ENCODE data around the gene SPAAR. TPM values are rescaled to one million over a fixed set of nuclear protein-coding genes. Genes with fewer than 3 reads are reported as not detected.

SPAAR gene
- total RNA-seq, 1 experiment from 2014 or later: not detected

DNA sequence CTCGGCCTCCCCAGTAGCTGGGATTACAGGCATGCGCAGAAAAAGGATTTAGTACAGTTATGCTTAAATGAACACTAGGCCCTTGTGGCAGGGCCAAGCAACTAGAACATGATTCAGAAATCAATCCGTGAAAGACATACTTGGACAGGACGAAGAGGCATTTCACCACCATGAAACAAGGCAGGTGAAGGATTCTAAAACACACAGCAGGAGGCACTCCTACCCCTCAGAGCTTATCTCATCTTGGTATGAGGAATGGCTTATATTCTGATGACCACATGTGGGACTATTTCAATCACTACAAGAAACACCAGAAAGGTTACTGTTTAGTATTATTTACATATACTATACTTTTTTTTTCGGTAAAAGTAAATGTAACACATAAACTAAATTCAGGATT lies 33.0 kb downstream of the SPAAR start:
- Histone ChIP-seq H3K36me3 (ENCODE audit: control insufficient read depth in 1 of 2, insufficient read depth in 2 of 2, low read length in 2 of 2) (no peaks in the 10 kb centered on the region), H3K4me3 (replicated peaks in 1 of 2; ENCODE audit: low read depth in 1 of 2, low read length in 2 of 2) (no peak overlapping the region), H3K4me2 (ENCODE audit: low read length) (no peak overlapping the region), H3K79me2 (ENCODE audit: insufficient read depth, low read length) (no peaks in the 10 kb centered on the region), H3K9me2 (ENCODE audit: insufficient read depth) (no peaks in the 10 kb centered on the region), H3K27ac (ENCODE audit: low read depth, low read length) (no peak overlapping the region), H3K9ac (ENCODE audit: low read length) (no peak overlapping the region), H3K27me3 (ENCODE audit: insufficient read depth, low read length) (no peaks in the 10 kb centered on the region), H3K4me1 (ENCODE audit: control insufficient read depth in 1 of 2, insufficient read depth in 2 of 2, low read length in 2 of 2) (peaks cover 0 to 13% of the 10 kb centered on the region in 2 experiments; a peak in 2 of 4 replicates), H3K9me3 (ENCODE audit: control insufficient read depth in 1 of 2, insufficient read depth in 1 of 2, low read depth in 1 of 2, low read length in 2 of 2) (no peaks in the 10 kb centered on the region), H4K20me1 (ENCODE audit: insufficient read depth) (no peaks in the 10 kb centered on the region), H2AFZ (ENCODE audit: low read depth, low read length, poor library complexity, severe bottlenecking) (no peak overlapping the region)
- TF ChIP-seq EZH2phosphoT487 (IDR thresholded peaks at IDR 0.05; ENCODE audit: borderline replicate concordance) (no peak), RAD21 (IDR thresholded peaks at IDR 0.05; ENCODE audit: low read depth) (no peak), TCF7L2 (IDR thresholded peaks at IDR 0.05; ENCODE audit: borderline replicate concordance, extremely low read depth, insufficient read depth, insufficient read length) (no peak), POLR2A (IDR thresholded peaks at IDR 0.05; ENCODE audit: borderline replicate concordance, extremely low read depth, insufficient read depth, insufficient read length) (no peak), CEBPB (IDR thresholded peaks at IDR 0.05; ENCODE audit: low read depth) (no peak)
- TF ChIP-seq, protein P1, sequence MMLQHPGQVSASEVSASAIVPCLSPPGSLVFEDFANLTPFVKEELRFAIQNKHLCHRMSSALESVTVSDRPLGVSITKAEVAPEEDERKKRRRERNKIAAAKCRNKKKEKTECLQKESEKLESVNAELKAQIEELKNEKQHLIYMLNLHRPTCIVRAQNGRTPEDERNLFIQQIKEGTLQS (IDR thresholded peaks at IDR 0.05): no peak
- TF ChIP-seq, protein P2, sequence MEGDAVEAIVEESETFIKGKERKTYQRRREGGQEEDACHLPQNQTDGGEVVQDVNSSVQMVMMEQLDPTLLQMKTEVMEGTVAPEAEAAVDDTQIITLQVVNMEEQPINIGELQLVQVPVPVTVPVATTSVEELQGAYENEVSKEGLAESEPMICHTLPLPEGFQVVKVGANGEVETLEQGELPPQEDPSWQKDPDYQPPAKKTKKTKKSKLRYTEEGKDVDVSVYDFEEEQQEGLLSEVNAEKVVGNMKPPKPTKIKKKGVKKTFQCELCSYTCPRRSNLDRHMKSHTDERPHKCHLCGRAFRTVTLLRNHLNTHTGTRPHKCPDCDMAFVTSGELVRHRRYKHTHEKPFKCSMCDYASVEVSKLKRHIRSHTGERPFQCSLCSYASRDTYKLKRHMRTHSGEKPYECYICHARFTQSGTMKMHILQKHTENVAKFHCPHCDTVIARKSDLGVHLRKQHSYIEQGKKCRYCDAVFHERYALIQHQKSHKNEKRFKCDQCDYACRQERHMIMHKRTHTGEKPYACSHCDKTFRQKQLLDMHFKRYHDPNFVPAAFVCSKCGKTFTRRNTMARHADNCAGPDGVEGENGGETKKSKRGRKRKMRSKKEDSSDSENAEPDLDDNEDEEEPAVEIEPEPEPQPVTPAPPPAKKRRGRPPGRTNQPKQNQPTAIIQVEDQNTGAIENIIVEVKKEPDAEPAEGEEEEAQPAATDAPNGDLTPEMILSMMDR (IDR thresholded peaks at IDR 0.05 in 2 of 3, conservative IDR thresholded peaks at IDR 0.05 in 1 of 3; ENCODE audit: borderline replicate concordance in 1 of 3, insufficient read depth in 1 of 3, low read depth in 2 of 3, low read length in 2 of 3): no peak
- BruUV-seq (replicated peaks): no TSS peak
- RAD21 ChIA-PET (ENCODE audit: low non-redundant PET in 1 of 2, low total read pairs in 2 of 2, uncharacterized antibody in 2 of 2, unreplicated experiment in 2 of 2): no interaction called here
- POLR2A ChIA-PET: no interaction called here
- CTCF ChIA-PET: no interaction called here
- ATAC-seq (no peak), DNase-seq (ENCODE audit: low read depth, low spot score) (no peak)
- intact Hi-C loops (cut with micrococcal nuclease): no loop called here

DNA sequence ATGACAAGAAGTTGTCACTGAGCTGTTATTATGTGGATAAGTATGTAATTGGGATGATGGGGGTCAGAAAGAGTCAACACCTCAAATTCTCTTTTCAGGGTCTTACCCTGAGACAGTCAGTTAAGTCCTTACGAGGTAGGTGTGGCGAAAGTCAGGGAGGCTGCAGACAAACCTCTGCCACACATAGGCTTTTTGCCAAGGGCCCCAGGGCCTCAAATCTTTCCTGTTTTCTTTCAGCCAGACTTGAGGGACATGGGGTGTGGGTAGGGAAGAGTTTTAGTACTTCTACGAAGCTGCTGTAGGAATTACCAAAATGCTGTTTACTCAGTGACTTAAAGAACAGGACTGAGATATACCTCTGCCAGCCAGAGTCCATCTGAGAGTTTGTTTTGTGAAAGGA lies 34.9 kb downstream of the SPAAR start:
- ATAC-seq (no peak), DNase-seq (ENCODE audit: low read depth, low spot score) (no peak)
- H3K27me3 ChIP-seq (ENCODE audit: insufficient read depth, low read length): no peaks in the 10 kb centered on the region
- no peaks in the 10 kb centered on the region for H3K36me3 ChIP-seq (ENCODE audit: control insufficient read depth in 1 of 2, insufficient read depth in 2 of 2, low read length in 2 of 2)
- no peaks in the 10 kb centered on the region for H4K20me1 ChIP-seq (ENCODE audit: insufficient read depth)
- RAD21 ChIA-PET (ENCODE audit: low non-redundant PET in 1 of 2, low total read pairs in 2 of 2, uncharacterized antibody in 2 of 2, unreplicated experiment in 2 of 2): no interaction called here
- no peak overlapping the region for H3K9ac ChIP-seq (ENCODE audit: low read length)
- no peaks in the 10 kb centered on the region for H3K9me3 ChIP-seq (ENCODE audit: control insufficient read depth in 1 of 2, insufficient read depth in 1 of 2, low read depth in 1 of 2, low read length in 2 of 2)
- H3K4me1 ChIP-seq (ENCODE audit: control insufficient read depth in 1 of 2, insufficient read depth in 2 of 2, low read length in 2 of 2): peaks cover 5 to 21% of the 10 kb centered on the region in 2 experiments; a peak in 3 of 4 replicates
- no peak overlapping the region for H3K4me3 ChIP-seq (replicated peaks in 1 of 2; ENCODE audit: low read depth in 1 of 2, low read length in 2 of 2)
- H3K9me2 ChIP-seq (ENCODE audit: insufficient read depth): no peaks in the 10 kb centered on the region
- POLR2A ChIA-PET: interaction anchor here (0.6 kb wide), 1 partner anchor 171 kb away, joined by 3 read pairs; no protein-coding TSS in a partner anchor
- no peak overlapping the region for H2AFZ ChIP-seq (ENCODE audit: low read depth, low read length, poor library complexity, severe bottlenecking)
- BruUV-seq (replicated peaks): no TSS peak
- no peak overlapping the region for H3K27ac ChIP-seq (ENCODE audit: low read depth, low read length)
- intact Hi-C loops (cut with micrococcal nuclease): no loop called here
- no peaks in the 10 kb centered on the region for H3K79me2 ChIP-seq (ENCODE audit: insufficient read depth, low read length)
- CTCF ChIA-PET: interaction anchor here (1.1 kb wide), 1 partner anchor 62 kb away, joined by 3 read pairs; no protein-coding TSS in a partner anchor
- H3K4me2 ChIP-seq (ENCODE audit: low read length): no peak overlapping the region
- TF ChIP-seq JUND (IDR thresholded peaks at IDR 0.05) (no peak), POLR2A (IDR thresholded peaks at IDR 0.05; ENCODE audit: borderline replicate concordance, extremely low read depth, insufficient read depth, insufficient read length) (no peak), CBX3 (IDR thresholded peaks at IDR 0.05; ENCODE audit: low read depth) (no peak), EGR1 (IDR thresholded peaks at IDR 0.05; ENCODE audit: low read depth) (no peak), POLR2AphosphoS5 (IDR thresholded peaks at IDR 0.05; ENCODE audit: low read depth, low read length) (no peak)
- TF ChIP-seq, protein P1 (IDR thresholded peaks at IDR 0.05): no peak
- TF ChIP-seq, protein P3, sequence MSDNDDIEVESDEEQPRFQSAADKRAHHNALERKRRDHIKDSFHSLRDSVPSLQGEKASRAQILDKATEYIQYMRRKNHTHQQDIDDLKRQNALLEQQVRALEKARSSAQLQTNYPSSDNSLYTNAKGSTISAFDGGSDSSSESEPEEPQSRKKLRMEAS (IDR thresholded peaks at IDR 0.05): no peak
- TF ChIP-seq, protein P4, sequence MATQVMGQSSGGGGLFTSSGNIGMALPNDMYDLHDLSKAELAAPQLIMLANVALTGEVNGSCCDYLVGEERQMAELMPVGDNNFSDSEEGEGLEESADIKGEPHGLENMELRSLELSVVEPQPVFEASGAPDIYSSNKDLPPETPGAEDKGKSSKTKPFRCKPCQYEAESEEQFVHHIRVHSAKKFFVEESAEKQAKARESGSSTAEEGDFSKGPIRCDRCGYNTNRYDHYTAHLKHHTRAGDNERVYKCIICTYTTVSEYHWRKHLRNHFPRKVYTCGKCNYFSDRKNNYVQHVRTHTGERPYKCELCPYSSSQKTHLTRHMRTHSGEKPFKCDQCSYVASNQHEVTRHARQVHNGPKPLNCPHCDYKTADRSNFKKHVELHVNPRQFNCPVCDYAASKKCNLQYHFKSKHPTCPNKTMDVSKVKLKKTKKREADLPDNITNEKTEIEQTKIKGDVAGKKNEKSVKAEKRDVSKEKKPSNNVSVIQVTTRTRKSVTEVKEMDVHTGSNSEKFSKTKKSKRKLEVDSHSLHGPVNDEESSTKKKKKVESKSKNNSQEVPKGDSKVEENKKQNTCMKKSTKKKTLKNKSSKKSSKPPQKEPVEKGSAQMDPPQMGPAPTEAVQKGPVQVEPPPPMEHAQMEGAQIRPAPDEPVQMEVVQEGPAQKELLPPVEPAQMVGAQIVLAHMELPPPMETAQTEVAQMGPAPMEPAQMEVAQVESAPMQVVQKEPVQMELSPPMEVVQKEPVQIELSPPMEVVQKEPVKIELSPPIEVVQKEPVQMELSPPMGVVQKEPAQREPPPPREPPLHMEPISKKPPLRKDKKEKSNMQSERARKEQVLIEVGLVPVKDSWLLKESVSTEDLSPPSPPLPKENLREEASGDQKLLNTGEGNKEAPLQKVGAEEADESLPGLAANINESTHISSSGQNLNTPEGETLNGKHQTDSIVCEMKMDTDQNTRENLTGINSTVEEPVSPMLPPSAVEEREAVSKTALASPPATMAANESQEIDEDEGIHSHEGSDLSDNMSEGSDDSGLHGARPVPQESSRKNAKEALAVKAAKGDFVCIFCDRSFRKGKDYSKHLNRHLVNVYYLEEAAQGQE (IDR thresholded peaks at IDR 0.05; ENCODE audit: low read depth): no peak
